Activated CD8-positive, alpha-beta memory T cell treated with anti-CD3 and anti-CD28 coated beads for 36 hours (primary cell): ENCODE data around the gene MYB. TPM values are rescaled to one million over a fixed set of nuclear protein-coding genes. Genes with fewer than 3 reads are reported as not detected.

Source experiments
- CTCF ChIA-PET: fragments of 350-600 bp; sonication (Branson Sonifier 250); formaldehyde crosslinking; loops from one replicate; lab custom pipeline; 2021; ENCODE audit warnings: antibody characterized with exemption; lab: Charles Lee
- POLR2A ChIA-PET: fragments of 350-600 bp; sonication (Branson Sonifier 250); formaldehyde crosslinking; loops from one replicate; lab custom pipeline; 2021; ENCODE audit warnings: antibody characterized with exemption; lab: Charles Lee
- total RNA-seq, 2 experiments: library from RNA; stranded (reverse); gene quantifications; one replicate each; pipeline ENCODE4 v1.2.3, GENCODE V29; 2021

Gene MYB
- total RNA-seq, 2 experiments from 2014 or later, result 29.1 to 30.7 TPM

DNA sequence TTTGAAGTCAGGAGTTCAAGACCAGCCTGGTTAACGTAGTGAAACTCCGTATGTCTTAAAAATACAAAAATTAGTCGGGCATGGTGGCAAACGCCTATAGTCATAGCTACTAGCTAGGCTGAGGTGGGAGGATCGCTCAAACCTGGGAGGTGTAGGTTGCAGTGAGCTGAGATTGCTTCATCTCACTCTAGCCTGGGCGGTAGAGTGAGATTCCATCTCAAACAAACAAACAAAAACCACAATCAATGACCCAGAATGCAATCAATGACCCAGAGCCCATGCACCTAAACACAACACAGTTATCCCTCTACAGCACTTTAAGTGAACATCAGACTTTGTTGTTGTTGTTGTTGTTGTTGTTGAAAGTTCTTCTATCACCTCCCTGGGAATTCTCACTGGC lies 77.9 kb downstream of the MYB start:
- ChIA-PET CTCF (interaction anchor here (1.0 kb wide), 1 partner anchor 76 kb away, joined by 3 read pairs; no protein-coding TSS in a partner anchor), POLR2A (no interaction called here)

DNA sequence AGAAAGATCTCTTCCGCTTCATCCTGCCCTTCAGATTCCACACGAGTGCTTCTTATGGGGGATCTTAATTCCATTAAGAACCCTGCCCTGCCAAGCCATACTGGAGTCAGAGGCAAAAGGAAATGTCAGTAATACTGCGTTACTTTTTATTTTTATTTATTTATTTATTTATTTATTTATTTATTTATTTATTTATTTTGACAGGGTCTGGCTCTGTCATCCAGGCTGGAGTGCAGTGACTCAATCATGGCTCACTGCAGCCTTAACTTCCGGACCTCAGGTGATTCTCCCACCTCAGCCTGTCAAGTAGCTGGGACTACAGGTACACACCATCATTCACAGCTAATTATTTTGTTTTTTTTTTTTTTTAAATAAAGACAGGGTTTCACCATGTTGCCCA lies 79.5 kb downstream of the MYB start:
- POLR2A ChIA-PET, result no interaction called here
- CTCF ChIA-PET, result no interaction called here

DNA sequence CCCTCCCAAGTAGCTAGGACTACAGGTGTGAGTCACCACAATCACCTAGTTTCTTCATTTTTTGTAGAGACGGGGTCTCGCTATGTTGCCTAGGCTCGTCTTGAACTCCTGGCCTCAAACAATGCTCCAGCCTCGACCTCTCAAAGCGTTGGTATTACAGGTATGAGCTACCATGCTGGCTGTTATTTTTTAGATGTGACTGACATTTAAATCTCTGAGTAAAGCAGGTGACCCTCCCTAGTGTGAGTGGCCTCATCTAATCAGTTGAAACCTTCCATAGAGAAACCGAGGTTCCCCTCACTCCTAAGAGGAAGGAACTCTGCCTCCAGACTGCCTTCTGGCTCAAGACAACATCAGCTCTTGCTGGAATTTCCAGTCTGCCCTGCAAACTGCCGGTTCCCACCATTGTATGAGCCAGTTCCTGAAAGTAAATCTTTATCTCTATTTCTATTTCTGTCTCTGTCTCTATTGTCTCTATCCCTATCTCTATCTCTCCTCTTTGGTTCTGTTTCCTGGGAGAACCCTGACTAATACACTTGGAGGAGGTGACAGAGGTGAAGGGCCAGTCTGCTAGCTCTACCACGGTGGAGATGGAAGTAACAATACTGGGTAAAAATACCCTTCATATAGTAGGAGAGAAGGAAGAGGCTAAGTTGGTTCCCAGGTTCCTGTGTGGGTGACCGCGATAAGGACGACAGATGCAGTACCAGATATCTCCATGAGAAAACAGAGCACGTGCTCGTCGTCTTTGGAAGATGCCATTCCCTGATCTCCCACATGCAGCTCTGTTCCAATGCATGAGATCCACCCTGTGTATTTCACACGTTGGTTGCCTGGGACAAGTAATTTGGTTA lies 81.0 kb downstream of the MYB start:
- ChIA-PET POLR2A (no interaction called here), CTCF (no interaction called here)

DNA sequence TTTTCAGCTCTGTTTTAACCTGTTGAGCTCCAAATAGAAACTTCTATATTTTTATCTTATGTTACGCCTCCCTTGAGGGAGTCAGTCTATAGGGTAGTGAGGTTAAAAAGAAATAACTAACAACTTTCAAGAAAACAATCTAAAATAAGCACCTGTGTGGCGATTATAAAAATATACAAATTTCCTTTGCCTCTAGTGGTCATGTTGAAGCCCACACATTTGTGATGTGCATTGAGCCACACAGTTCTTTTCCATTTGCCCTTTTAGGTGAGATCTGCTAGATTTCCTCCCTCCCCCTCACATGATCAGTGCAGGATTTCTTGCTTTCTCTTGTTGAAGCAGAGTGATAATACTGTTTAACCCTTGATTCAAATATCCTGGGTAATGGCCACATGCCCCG lies 84.2 kb downstream of the MYB start:
- POLR2A ChIA-PET, result no interaction called here
- CTCF ChIA-PET, result no interaction called here

DNA sequence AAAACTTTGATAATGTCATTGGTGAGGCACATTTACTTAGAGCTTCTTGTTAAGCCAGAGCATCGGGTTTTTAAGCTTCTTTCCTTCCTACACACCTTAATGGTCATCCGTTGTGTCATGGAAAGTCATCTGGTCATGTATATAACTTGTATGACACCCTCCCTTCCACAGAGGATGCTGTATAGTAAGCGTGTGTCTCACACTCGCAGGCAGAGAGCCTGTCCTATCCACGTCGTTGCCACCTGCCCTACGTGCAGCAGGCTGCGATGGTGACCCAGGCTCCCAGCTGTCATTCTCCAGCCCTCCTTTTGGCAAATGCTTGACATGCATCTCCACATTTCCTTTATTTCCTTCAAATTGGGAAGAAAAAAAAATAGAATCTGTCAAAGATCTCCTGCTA lies 85.6 kb downstream of the MYB start:
- ChIA-PET CTCF (no interaction called here), POLR2A (no interaction called here)

DNA sequence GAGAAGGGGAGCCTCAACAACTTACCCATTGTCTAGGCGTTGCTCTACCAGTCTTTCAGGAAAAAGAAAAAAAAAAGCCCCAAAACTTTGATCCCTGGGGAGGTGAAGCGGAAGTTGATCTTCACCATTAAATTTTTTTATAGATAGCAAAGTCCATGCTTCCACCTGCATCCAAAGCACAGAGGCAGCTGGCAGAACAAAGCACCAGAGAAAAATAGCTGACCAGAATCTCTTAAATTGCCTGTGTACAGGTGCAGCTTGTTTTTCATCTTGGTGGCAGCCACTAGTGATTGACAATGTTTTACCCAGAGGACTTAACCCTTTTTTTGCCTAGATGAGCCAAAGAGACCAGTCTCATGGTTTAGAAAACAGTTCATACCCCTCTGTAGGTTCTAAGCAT lies 86.0 kb downstream of the MYB start:
- CTCF ChIA-PET, result no interaction called here
- POLR2A ChIA-PET, result no interaction called here

DNA sequence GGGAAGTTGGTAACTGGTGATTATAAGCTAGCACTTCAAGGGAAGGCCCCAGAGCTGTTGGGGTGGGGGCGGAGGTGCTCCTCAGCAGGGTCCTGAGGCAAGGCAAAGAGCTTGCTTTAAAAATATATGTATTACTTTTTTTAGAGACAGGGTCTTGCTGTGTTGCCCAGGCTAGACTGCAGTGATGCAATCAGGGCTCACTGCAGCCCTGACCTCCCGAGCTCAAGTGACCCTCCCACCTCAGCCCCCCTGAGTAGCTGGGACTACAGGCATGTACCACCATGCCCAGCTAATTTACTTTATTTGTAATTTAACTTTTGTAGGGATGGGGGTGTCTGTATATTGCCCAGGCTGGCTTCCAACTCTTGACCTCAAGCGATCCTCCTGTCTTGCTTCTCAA lies 87.2 kb downstream of the MYB start:
- ChIA-PET POLR2A (no interaction called here), CTCF (no interaction called here)

DNA sequence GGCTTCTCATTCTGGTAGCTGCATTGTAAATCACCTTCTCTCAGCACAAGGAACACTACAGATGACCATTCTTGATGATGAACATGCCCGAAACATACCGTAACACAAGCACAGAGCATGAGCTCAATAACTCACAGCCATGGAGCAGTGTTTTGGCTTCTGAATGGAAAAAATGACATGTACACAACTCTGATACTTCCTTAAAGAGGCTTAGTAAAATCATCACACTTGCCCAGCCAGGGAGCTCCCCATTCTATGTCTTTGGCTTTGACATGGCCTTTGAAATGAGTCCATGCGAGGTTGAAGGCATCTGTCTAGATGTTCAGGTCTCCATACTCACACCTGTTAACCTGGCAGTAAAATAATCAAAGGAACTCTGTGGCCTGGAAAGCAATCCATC lies 87.6 kb downstream of the MYB start:
- ChIA-PET CTCF (no interaction called here), POLR2A (no interaction called here)

Other genes starting within 250 kb of the MYB start
- under 1 TPM; 0.84 to 0.91 TPM for gene ALDH8A1, start 231.2 kb upstream of the MYB start, total RNA-seq
- 100 to 1,000 TPM; 137 to 141 TPM for gene HBS1L, start 126.5 kb upstream of the MYB start, total RNA-seq